Common myeloid progenitor, CD34-positive (primary cell): ENCODE results near the gene CCDC102A.

Experiments used
- CTCF ChIA-PET: fragments of 350-600 bp; sonication (Branson Sonifier 250); formaldehyde crosslinking; loops from one replicate; lab custom pipeline; 2021; ENCODE audit warnings: antibody characterized with exemption; lab: Charles Lee
- POLR2A ChIA-PET: fragments of 350-600 bp; sonication (Branson Sonifier 250); formaldehyde crosslinking; loops from one replicate; lab custom pipeline; 2021; ENCODE audit warnings: antibody characterized with exemption; lab: Charles Lee
- DNase-seq, 3 donors: peaks; one replicate each; pipeline versions ENCODE4 v3.0.0 to v3.0.0-alpha.2; 2013
- H3K27ac ChIP-seq, 2 experiments: 1 replicate in 1 of 2; 2 replicates in 1 of 2; pipeline ENCODE4 v1.7.0; 2013; ENCODE audit warnings: inconsistent platforms in 2 of 2, low read length in 2 of 2, mild to moderate bottlenecking in 2 of 2, low read depth in 1 of 2, moderate library complexity in 1 of 2; ENCODE audit not compliant: severe bottlenecking in 2 of 2, insufficient read depth in 1 of 2, poor library complexity in 1 of 2
- H3K27me3 ChIP-seq, 5 experiments: replicated peaks in 2 of 5; 1 replicate in 3 of 5; 2 replicates in 2 of 5; pipeline versions ENCODE4 v1.6.1 to v1.7.0; 2013; ENCODE audit warnings: low read length in 4 of 5, mild to moderate bottlenecking in 2 of 5, moderate library complexity in 2 of 5, inconsistent platforms in 1 of 5; ENCODE audit not compliant: insufficient read depth in 5 of 5, control insufficient read depth in 4 of 5
- H3K36me3 ChIP-seq, 4 experiments: 1 replicate in 2 of 4; 2 replicates in 2 of 4; pipeline versions ENCODE4 v1.6.1 to v1.7.0; 2013; ENCODE audit warnings: low read length in 3 of 4, control low read depth in 1 of 4, mild to moderate bottlenecking in 1 of 4; ENCODE audit not compliant: control insufficient read depth in 4 of 4, insufficient read depth in 4 of 4
- H3K4me1 ChIP-seq, 4 experiments: 1 replicate in 3 of 4; 2 replicates in 1 of 4; pipeline versions ENCODE4 v1.6.1 to v1.7.1; 2013; ENCODE audit warnings: low read length in 3 of 4, mild to moderate bottlenecking in 3 of 4, control low read depth in 1 of 4, inconsistent platforms in 1 of 4, moderate library complexity in 1 of 4; ENCODE audit not compliant: control insufficient read depth in 4 of 4, insufficient read depth in 4 of 4; ENCODE audit errors: control extremely low read depth in 1 of 4
- H3K4me3 ChIP-seq, 7 experiments: 1 replicate in 4 of 7; 2 replicates in 3 of 7; pipeline versions ENCODE4 v1.5.1 to v1.7.0; 2013; ENCODE audit warnings: mild to moderate bottlenecking in 7 of 7, low read length in 6 of 7, moderate library complexity in 6 of 7, inconsistent platforms in 2 of 7, low read depth in 2 of 7, control low read depth in 1 of 7; ENCODE audit not compliant: insufficient read depth in 4 of 7, control insufficient read depth in 1 of 7; ENCODE audit errors: extremely low read depth in 1 of 7
- H3K9me3 ChIP-seq, 5 experiments: 1 replicate in 4 of 5; 2 replicates in 1 of 5; pipeline versions ENCODE4 v1.6.1 to v1.7.1; 2013; ENCODE audit warnings: low read length in 4 of 5, mild to moderate bottlenecking in 2 of 5, inconsistent platforms in 1 of 5, low read depth in 1 of 5, moderate library complexity in 1 of 5; ENCODE audit not compliant: control insufficient read depth in 4 of 5, insufficient read depth in 2 of 5; ENCODE audit errors: control extremely low read depth in 1 of 5
- WGBS: methylation state at CpG from one replicate; pipeline ENCODE4 v1.1.5; 2013; ENCODE audit not compliant: insufficient coverage; 5-methylcytosine and 5-hydroxymethylcytosine counted together

CCDC102A gene

DNA sequence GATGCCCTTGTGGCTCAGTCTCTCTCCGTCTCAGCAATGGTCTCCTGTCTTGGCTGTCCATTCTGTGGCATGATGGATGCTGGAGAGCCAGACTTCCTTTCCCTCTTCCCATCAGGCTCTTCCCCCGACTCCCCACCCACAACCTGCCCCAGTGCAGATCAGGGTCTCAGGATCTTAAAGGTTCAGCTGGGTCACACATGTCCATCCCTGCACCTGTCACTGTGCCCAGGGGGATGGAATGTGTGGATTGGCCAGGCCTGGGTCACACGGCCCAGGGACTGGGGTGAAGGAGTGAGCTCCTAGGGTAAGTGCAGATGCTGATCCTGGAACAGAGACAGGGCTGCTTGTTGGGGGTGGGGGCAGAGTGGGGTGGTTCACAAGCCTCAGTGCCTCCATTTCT lies 29.1 kb upstream of the CCDC102A start:
- Histone ChIP-seq H3K27me3 (no peaks in the 10 kb centered on the region), H3K4me1 (no peaks in the 10 kb centered on the region), H3K9me3 (peaks cover 0 to 13% (median 9%) of the 10 kb centered on the region in 5 experiments), H3K27ac (no peak overlapping the region), H3K4me3 (no peak overlapping the region), H3K36me3 (peaks cover 0 to 97% (median 39%) of the 10 kb centered on the region in 4 experiments)
- WGBS, result 95% methylated on average over 2 of the region's 3 CpGs
- CTCF ChIA-PET, result interaction anchor here (1.0 to 5.3 kb wide), 5 partner anchors 11 to 45 kb away, joined by 3 to 28 read pairs (median 3); no protein-coding TSS in a partner anchor
- POLR2A ChIA-PET, result interaction anchor here (1.2 kb wide), 1 partner anchor 22 kb away, joined by 3 read pairs; no protein-coding TSS in a partner anchor
- DNase-seq, result no peak

DNA sequence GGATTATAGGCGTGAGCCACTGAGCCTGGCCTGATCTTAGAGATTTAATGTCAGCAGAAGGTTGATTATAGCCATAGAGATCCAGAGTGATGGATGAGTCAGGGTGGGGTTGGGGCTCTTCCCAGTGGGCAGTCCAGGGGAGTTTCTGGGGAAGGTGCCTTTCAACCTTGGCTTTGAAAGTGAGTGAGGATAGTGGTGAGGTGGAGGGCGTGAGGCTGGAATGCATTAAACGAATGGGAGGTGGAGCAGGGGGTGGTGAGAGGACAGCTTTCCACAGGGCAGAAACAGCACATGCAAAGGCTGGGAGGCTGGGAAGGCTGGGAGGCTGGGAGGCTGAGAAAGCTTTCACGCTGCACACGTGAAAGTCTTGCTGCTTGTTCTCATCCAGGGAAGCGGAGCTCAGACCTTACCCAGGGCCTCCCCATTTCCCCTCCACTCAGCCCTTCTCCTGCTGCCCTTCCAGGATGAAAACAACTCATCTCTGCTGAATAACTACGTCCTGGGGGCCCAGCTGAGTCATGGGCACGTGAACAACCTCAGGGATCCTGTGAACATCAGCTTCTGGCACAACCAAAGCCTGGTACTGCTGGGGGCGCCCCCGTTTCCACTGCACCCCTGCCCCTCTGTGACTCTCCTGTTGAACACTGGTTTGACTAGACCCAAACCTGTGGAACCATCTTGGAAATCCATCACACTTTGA lies 28.4 kb upstream of the CCDC102A start:
- H3K4me3 ChIP-seq, result no peak overlapping the region
- H3K9me3 ChIP-seq, result peaks cover 0 to 21% (median 15%) of the 10 kb centered on the region in 5 experiments
- 65% methylated on average over 10 of the region's 10 CpGs for WGBS
- H3K27ac ChIP-seq, result no peak overlapping the region
- H3K27me3 ChIP-seq, result no peaks in the 10 kb centered on the region
- DNase-seq, result no peak
- peaks cover 0 to 96% (median 35%) of the 10 kb centered on the region in 4 experiments for H3K36me3 ChIP-seq
- ChIA-PET CTCF (interaction anchor here (1.2 to 5.3 kb wide), 3 partner anchors 11 to 44 kb away, joined by 3 to 28 read pairs (median 6); no protein-coding TSS in a partner anchor), POLR2A (interaction anchor here (0.7 to 1.2 kb wide), 2 partner anchors 20 to 21 kb away, joined by 3 read pairs; no protein-coding TSS in a partner anchor)
- H3K4me1 ChIP-seq, result no peaks in the 10 kb centered on the region

DNA sequence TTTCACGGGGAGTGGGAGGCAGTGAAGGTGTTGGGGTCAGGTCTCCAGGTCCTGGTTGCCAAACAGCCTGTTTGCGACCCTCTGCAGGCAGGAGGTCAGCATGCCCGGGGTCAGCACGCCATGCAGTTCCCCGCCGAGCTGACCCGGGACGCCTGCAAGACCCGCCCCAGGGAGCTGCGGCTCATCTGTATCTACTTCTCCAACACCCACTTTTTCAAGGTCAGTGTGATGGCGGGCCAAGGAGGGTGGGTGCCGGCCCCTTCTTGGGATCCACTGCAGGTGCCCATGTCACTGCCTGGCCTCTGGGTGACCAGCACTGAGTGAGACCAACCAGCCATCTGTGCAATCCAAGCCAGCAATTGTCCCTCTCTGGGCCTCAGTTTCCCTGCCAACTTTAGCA lies 27.4 kb upstream of the CCDC102A start:
- no peak overlapping the region for H3K4me3 ChIP-seq
- no peaks in the 10 kb centered on the region for H3K27me3 ChIP-seq
- H3K27ac ChIP-seq, result no peak overlapping the region
- WGBS, result 98% methylated on average over 6 of the region's 12 CpGs
- ChIA-PET CTCF (interaction anchor here (1.5 to 5.3 kb wide), 3 partner anchors 11 to 20 kb away, joined by 6 to 28 read pairs (median 6); no protein-coding TSS in a partner anchor), POLR2A (no interaction called here)
- H3K36me3 ChIP-seq, result peaks cover 0 to 90% (median 28%) of the 10 kb centered on the region in 4 experiments
- no peak for DNase-seq
- H3K4me1 ChIP-seq, result no peaks in the 10 kb centered on the region
- peaks cover 0 to 26% (median 15%) of the 10 kb centered on the region in 5 experiments for H3K9me3 ChIP-seq

DNA sequence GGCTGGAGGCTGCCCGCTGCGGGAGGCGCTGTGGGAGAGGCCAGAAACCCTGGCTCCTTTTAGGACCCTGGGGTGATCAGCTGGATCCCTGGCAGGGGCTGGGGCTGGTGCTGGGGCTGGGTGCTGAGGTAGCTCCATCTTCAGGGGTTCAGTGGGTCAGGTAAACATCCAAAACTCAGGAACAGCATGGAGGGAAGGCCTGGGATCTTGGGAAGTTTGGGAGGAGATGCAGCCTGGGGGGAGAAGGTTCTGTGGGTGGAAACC lies 27.0 kb upstream of the CCDC102A start:
- no peak for DNase-seq
- no peaks in the 10 kb centered on the region for H3K4me1 ChIP-seq
- peaks cover 0 to 90% (median 26%) of the 10 kb centered on the region in 4 experiments for H3K36me3 ChIP-seq
- 100% methylated on average over 3 of the region's 3 CpGs for WGBS
- H3K4me3 ChIP-seq, result no peak overlapping the region
- no peak overlapping the region for H3K27ac ChIP-seq
- ChIA-PET POLR2A (no interaction called here), CTCF (interaction anchor here (1.6 to 5.3 kb wide), 2 partner anchors 11 to 13 kb away, joined by 6 to 28 read pairs; no protein-coding TSS in a partner anchor)
- peaks cover 0 to 26% (median 15%) of the 10 kb centered on the region in 5 experiments for H3K9me3 ChIP-seq
- H3K27me3 ChIP-seq, result no peaks in the 10 kb centered on the region

DNA sequence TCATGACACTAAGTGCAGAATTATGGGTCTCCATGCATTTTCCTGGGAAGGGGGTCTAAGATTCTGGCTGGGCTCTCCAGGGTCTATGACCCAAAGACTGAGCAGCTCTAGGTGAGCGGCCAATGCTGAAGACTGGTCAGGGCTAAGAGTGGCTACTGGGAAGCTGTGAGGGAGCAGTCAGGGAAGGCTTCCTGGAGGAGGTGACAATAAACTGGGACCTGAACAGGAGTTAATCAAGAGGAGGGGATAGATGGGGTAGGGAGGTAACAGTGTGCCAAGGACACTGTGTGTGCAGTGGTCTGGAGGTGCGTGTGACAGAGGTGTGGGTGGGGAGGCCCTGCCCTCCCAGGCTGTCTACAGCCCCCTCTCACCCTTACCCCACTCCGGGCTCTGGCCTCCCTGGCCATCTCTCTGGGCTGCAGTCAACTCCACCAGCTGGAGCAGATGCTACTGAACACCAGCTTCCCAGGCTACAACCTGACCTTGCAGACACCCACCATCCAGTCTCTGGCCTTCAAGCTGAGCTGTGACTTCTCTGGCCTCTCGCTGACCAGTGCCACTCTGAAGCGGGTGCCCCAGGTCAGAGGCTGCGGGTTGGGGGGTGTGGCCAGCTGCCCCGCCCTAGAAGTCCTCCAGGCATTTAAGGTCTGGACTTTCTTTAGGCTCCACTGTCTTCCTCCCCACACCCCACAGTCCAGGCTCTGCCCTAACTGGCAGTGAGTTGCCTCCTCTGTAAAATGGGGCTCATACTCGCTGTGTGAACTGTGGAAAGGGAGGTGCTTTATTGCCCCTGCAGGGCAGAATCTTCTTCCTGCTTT lies 26.5 kb upstream of the CCDC102A start:
- POLR2A ChIA-PET, result no interaction called here
- H3K27ac ChIP-seq, result no peak overlapping the region
- DNase-seq, result no peak
- H3K27me3 ChIP-seq, result no peaks in the 10 kb centered on the region
- H3K9me3 ChIP-seq, result peaks cover 0 to 26% (median 15%) of the 10 kb centered on the region in 5 experiments
- WGBS, result 100% methylated on average over 6 of the region's 8 CpGs
- no peak overlapping the region for H3K4me3 ChIP-seq
- H3K4me1 ChIP-seq, result no peaks in the 10 kb centered on the region
- peaks cover 0 to 90% (median 23%) of the 10 kb centered on the region in 4 experiments for H3K36me3 ChIP-seq
- CTCF ChIA-PET, result interaction anchor here (1.6 to 5.3 kb wide), 2 partner anchors 10 to 13 kb away, joined by 6 to 28 read pairs; no protein-coding TSS in a partner anchor

DNA sequence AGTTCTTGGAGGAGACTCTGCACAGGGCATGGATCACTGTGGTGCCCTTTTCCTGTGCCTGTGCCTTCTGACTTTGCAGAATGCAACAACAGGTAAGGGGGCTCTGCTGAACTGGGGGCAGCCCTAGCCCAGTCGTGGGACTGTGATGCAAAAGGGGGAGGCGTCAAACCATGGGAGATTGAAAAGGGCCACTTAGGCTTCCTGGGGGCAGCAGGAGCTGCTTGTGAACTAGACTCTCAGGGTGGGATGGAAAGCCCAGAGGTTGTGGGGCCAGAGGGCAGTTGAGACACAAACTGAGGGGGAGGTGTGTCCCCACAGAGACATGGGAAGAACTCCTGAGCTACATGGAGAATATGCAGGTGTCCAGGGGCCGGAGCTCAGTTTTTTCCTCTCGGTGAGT lies 25.7 kb upstream of the CCDC102A start:
- WGBS, result 100% methylated on average over 4 of the region's 4 CpGs
- Histone ChIP-seq H3K36me3 (peaks cover 0 to 82% (median 19%) of the 10 kb centered on the region in 4 experiments), H3K27me3 (no peaks in the 10 kb centered on the region), H3K4me3 (no peak overlapping the region), H3K27ac (no peak overlapping the region), H3K9me3 (peaks cover 0 to 26% (median 15%) of the 10 kb centered on the region in 5 experiments), H3K4me1 (peaks cover 0 to 2% (median 1%) of the 10 kb centered on the region in 4 experiments)
- CTCF ChIA-PET, result interaction anchor here (1.1 to 5.3 kb wide), 3 partner anchors 10 to 14 kb away, joined by 4 to 28 read pairs (median 6); no protein-coding TSS in a partner anchor
- no peak for DNase-seq
- POLR2A ChIA-PET, result no interaction called here
